ENCODE results near the gene PBXIP1.

Gene PBXIP1

GRCh38 chr1:154937085-154937987 lies 18.6 kb downstream of the PBXIP1 start:
- peak; percentile 89 for DNase-seq (ENCODE audit: low read depth)
- H3K4me3 ChIP-seq (ENCODE audit: low read depth, low read length), result peak overlapping the region; percentile 83
- in situ Hi-C loops (cut with HindIII; ENCODE audit: low sequenced_read_pairs), result no loop called here
- TF ChIP-seq, protein P1, sequence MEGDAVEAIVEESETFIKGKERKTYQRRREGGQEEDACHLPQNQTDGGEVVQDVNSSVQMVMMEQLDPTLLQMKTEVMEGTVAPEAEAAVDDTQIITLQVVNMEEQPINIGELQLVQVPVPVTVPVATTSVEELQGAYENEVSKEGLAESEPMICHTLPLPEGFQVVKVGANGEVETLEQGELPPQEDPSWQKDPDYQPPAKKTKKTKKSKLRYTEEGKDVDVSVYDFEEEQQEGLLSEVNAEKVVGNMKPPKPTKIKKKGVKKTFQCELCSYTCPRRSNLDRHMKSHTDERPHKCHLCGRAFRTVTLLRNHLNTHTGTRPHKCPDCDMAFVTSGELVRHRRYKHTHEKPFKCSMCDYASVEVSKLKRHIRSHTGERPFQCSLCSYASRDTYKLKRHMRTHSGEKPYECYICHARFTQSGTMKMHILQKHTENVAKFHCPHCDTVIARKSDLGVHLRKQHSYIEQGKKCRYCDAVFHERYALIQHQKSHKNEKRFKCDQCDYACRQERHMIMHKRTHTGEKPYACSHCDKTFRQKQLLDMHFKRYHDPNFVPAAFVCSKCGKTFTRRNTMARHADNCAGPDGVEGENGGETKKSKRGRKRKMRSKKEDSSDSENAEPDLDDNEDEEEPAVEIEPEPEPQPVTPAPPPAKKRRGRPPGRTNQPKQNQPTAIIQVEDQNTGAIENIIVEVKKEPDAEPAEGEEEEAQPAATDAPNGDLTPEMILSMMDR (IDR thresholded peaks at IDR 0.05; ENCODE audit: low read depth, low read length, missing control alignments), result peak; percentile 45

DNA sequence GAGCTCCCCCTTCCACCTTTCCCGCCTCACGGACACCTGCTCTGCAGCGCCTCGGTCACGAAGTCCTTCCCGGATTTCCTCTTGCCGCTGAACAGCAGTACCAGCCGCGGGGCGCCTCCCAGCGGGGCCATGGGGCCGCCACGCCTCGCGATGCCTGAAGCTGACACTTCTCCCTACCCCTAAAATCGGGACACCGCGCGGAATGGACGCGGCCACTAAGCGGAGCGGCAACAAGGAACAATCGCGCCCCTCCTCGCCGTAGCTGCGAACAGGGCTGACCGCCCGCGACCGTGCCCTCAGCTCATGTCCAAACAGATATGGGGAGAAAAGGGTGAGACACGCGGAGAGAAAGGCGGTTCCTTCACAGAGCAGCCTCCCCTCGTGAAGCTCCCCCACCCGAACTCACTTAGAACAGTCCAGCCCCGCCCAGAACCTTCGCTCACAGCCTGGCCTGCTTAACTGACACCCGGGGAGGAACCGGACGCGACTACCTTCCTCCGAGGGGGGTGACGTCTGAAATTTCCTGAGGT lies 19.3 kb downstream of the PBXIP1 start, which contains the start of gene PMVK:
Gene PMVK, minus strand, starts transcription at position 165 of the 530 bp plus-strand sequence. Its CDS starts 34 bp downstream, at position 131.
- in situ Hi-C loops (cut with HindIII; ENCODE audit: low sequenced_read_pairs), result no loop called here
- TF ChIP-seq, protein P1 (IDR thresholded peaks at IDR 0.05; ENCODE audit: low read depth, low read length, missing control alignments), result peak; percentile 12
- peak within 1 kb of the TSS; percentile 83 for H3K4me3 ChIP-seq (ENCODE audit: low read depth, low read length)
- DNase-seq (ENCODE audit: low read depth), result peak; percentile 93

DNA sequence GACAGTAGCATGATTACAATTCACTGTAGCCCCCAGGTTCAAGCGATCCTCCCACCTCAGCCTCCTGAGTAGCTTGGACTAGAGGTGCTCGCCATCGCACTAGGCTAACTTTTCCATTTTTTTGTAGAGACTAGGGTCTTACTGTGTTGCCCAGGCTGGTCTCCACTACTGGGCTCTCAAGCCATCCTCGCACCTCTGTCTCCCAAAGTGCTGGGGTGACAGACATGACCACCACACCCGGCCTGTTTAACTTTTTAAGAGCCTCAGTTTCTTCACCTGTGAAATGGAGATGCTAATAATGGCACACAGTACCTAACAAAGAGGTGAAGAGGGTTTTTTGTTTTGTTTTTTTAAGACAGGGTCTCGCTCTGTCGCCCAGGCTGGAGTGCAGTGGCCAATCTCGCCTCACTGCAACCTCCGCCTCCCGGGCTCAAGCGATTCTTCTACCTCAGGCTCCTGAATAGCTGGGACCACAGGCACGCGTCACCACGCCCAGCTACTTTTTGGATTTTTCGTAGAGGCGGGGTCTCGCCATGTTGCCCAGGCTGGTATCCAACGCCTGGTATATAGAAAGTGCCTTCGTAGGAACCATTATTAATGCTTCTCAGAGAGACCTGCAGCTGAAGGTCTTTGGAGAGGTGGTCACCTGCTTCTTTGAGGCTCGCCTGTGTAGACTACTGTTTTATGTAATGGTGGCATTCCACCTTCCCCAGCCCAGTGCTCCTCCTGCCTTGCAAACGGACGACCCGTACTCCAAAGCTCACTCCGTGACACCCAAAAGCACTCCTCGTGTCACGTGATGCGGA lies 19.9 kb downstream of the PBXIP1 start:
- H3K4me3 ChIP-seq (ENCODE audit: low read depth, low read length), result peak overlapping the region; percentile 83
- TF ChIP-seq, protein P1 (IDR thresholded peaks at IDR 0.05; ENCODE audit: low read depth, low read length, missing control alignments), result no peak
- no peak for DNase-seq (ENCODE audit: low read depth)
- in situ Hi-C loops (cut with HindIII; ENCODE audit: low sequenced_read_pairs), result no loop called here

- no peak for DNase-seq (ENCODE audit: low read depth)
- in situ Hi-C loops (cut with HindIII; ENCODE audit: low sequenced_read_pairs), result no loop called here
- no peak overlapping the region for H3K4me3 ChIP-seq (ENCODE audit: low read depth, low read length)
- TF ChIP-seq, protein P1 (IDR thresholded peaks at IDR 0.05; ENCODE audit: low read depth, low read length, missing control alignments), result no peak
Observed at GRCh38 chr1:154934358-154934948, 21.4 kb downstream of the PBXIP1 start.

DNA sequence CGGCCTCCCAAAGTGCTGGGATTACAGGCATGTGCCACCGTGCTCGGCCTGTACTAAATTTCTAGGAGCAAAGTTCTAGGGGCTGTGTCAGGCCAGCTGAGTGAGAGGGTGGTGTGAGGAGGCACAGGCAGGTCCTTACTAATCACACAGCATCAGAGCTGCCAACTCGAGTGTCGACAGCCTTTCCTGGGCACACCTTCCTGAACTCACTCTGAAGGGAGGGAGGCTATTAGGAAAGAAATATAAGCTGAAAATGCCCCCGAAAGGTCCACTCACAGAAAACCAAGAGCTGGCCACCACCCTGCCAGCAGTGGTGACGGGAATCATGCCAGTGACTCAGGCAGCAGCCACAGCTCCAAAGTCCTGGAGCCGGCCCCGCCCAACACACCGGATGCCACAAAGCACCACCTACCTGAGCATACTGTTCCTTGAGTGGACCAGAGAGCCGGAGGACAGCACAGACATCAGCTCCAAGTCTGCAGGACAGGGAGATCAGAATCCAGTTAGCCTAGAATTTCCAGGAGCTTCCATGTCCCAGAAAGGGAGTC lies 23.9 kb downstream of the PBXIP1 start:
- TF ChIP-seq, protein P1 (IDR thresholded peaks at IDR 0.05; ENCODE audit: low read depth, low read length, missing control alignments), result no peak
- no peak for DNase-seq (ENCODE audit: low read depth)
- in situ Hi-C loops (cut with HindIII; ENCODE audit: low sequenced_read_pairs), result no loop called here
- H3K4me3 ChIP-seq (ENCODE audit: low read depth, low read length), result no peak overlapping the region

DNA sequence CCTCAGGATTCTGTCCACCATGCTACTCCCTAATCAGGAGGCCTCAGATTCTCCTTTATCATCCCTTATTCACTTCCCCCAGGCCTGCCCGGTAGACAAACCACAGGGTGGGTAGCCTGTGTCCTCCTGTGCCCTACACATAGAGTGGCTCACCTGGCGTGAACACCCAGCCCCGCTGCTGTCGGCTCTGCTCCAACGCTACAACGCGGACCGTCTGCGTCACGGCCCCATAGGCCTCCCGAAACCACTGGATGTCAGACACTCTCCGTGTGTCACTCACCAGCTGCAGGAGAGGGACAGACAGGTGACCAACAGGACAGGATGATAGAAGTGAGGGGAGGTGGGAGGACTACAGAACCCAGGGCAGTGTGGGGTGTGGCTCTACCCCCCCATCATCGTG lies 29.7 kb downstream of the PBXIP1 start:
- no peak for DNase-seq (ENCODE audit: low read depth)
- H3K4me3 ChIP-seq (ENCODE audit: low read depth, low read length), result no peak overlapping the region
- TF ChIP-seq, protein P1 (IDR thresholded peaks at IDR 0.05; ENCODE audit: low read depth, low read length, missing control alignments), result no peak
- in situ Hi-C loops (cut with HindIII; ENCODE audit: low sequenced_read_pairs), result no loop called here
